Neuronal stem cell (in vitro differentiated cells): ENCODE data around the gene CDK5R1.

Source experiments
- DNase-seq: peaks from one replicate; pipeline ENCODE4 v3.0.0-alpha.2; 2013; ENCODE audit warnings: low spot score
- H2AFZ ChIP-seq: one replicate; pipeline ENCODE4 v1.6.1; 2013; ENCODE audit warnings: mild to moderate bottlenecking, low read length, inconsistent platforms
- H2AK5ac ChIP-seq: 2 replicates; pipeline ENCODE4 v1.6.1; 2013; ENCODE audit warnings: low read depth, mild to moderate bottlenecking, inconsistent platforms, low read length, moderate library complexity, mixed read lengths
- H2BK120ac ChIP-seq: 2 replicates; pipeline ENCODE4 v1.6.1; 2013; ENCODE audit warnings: low read depth, mild to moderate bottlenecking, inconsistent platforms, low read length, moderate library complexity, mixed read lengths
- H2BK12ac ChIP-seq: one replicate; pipeline ENCODE4 v1.6.1; 2013; ENCODE audit warnings: low read length, inconsistent platforms
- H2BK15ac ChIP-seq: 2 replicates; pipeline ENCODE4 v1.6.1; 2013; ENCODE audit warnings: mild to moderate bottlenecking, low read length, inconsistent platforms, mixed read lengths
- H2BK5ac ChIP-seq: one replicate; pipeline ENCODE4 v1.6.1; 2013; ENCODE audit warnings: inconsistent platforms, mild to moderate bottlenecking, low read length, moderate library complexity
- H3K14ac ChIP-seq: one replicate; pipeline ENCODE4 v1.6.1; 2013; ENCODE audit warnings: low read length, inconsistent platforms
- H3K18ac ChIP-seq: 2 replicates; pipeline ENCODE4 v1.6.1; 2013; ENCODE audit warnings: low read length, inconsistent platforms
- H3K23ac ChIP-seq: 2 replicates; pipeline ENCODE4 v1.6.1; 2013; ENCODE audit warnings: low read depth, mild to moderate bottlenecking, mixed read lengths, low read length, inconsistent platforms; ENCODE audit not compliant: poor library complexity
- H3K27ac ChIP-seq: replicated peaks from 3 replicates; pipeline ENCODE4 v1.5.1; 2013; ENCODE audit warnings: low read length, inconsistent platforms
- H3K27me3 ChIP-seq, 3 experiments: 2 replicates each; pipeline ENCODE4 v1.6.1; 2013; ENCODE audit warnings: low read length in 3 of 3, mild to moderate bottlenecking in 2 of 3, inconsistent platforms in 1 of 3, low read depth in 1 of 3, mixed read lengths in 1 of 3, moderate library complexity in 1 of 3; ENCODE audit not compliant: control insufficient read depth in 3 of 3, insufficient read depth in 3 of 3
- H3K36me3 ChIP-seq, 2 donors: replicated peaks in 1 of 2; 2 replicates each; pipeline ENCODE4 v1.6.1; 2013; ENCODE audit warnings: low read length in 2 of 2; ENCODE audit not compliant: control insufficient read depth in 2 of 2, insufficient read depth in 2 of 2
- H3K4ac ChIP-seq: 2 replicates; pipeline ENCODE4 v1.6.1; 2013; ENCODE audit warnings: inconsistent platforms, mild to moderate bottlenecking, low read length, moderate library complexity
- H3K4me1 ChIP-seq, 2 donors: 1 replicate in 1 of 2; 2 replicates in 1 of 2; pipeline ENCODE4 v1.6.1; 2013; ENCODE audit warnings: low read length in 2 of 2, low read depth in 1 of 2; ENCODE audit not compliant: control insufficient read depth in 2 of 2, insufficient read depth in 1 of 2
- H3K4me2 ChIP-seq: one replicate; pipeline ENCODE4 v1.6.1; 2013; ENCODE audit warnings: mild to moderate bottlenecking, low read length, inconsistent platforms; ENCODE audit not compliant: insufficient read depth, poor library complexity, severe bottlenecking
- H3K4me3 ChIP-seq, 2 donors: 2 replicates each; pipeline ENCODE4 v1.5.1; 2013; ENCODE audit warnings: low read length in 2 of 2, mild to moderate bottlenecking in 2 of 2, inconsistent platforms in 1 of 2, moderate library complexity in 1 of 2
- H3K79me1 ChIP-seq: one replicate; pipeline ENCODE4 v1.6.1; 2013; ENCODE audit warnings: low read depth, mild to moderate bottlenecking, inconsistent platforms, low read length, moderate library complexity
- H3K9ac ChIP-seq: one replicate; pipeline ENCODE4 v1.6.1; 2013; ENCODE audit warnings: mild to moderate bottlenecking, low read depth, low read length, inconsistent platforms; ENCODE audit not compliant: poor library complexity
- H3K9me3 ChIP-seq, 2 donors: replicated peaks in 1 of 2; 2 replicates each; pipeline versions ENCODE3 to v1.6.1; 2013; ENCODE audit warnings: low read length in 2 of 2, mild to moderate bottlenecking in 2 of 2, inconsistent platforms in 1 of 2, low read depth in 1 of 2, mixed read lengths in 1 of 2, moderate library complexity in 1 of 2; ENCODE audit not compliant: control insufficient read depth in 2 of 2, insufficient read depth in 1 of 2
- H4K8ac ChIP-seq: one replicate; pipeline ENCODE4 v1.6.1; 2013; ENCODE audit warnings: low read depth, mild to moderate bottlenecking, inconsistent platforms, low read length, moderate library complexity
- H4K91ac ChIP-seq: one replicate; pipeline ENCODE4 v1.6.1; 2013; ENCODE audit warnings: low read length, low read depth, mild to moderate bottlenecking, inconsistent platforms; ENCODE audit not compliant: poor library complexity
- WGBS, 2 donors: extraction: QIAGEN DNeasy Blood & Tissue Kit; methylation state at CpG; one replicate each; pipeline ENCODE4 v1.1.7; 2013; ENCODE audit warnings: missing lambda C conversion rate in 2 of 2, mixed read lengths in 1 of 2; ENCODE audit not compliant: insufficient read length in 2 of 2, insufficient replicate concordance in 1 of 2; ENCODE audit errors: extremely low coverage in 2 of 2; 5-methylcytosine and 5-hydroxymethylcytosine counted together

CDK5R1 gene

GRCh38 chr17:32477220-32477619 is 9.6 kb upstream of the CDK5R1 start:
- Histone ChIP-seq H4K91ac (no peak overlapping the region), H3K36me3 (peaks cover 57 to 97% of the 10 kb centered on the region in 2 donors)

GRCh38 chr17:32479074-32479617 is 7.6 kb upstream of the CDK5R1 start:
- Histone ChIP-seq H3K4me1 (peaks cover 10% of the 10 kb centered on the region in 2 donors), H3K9ac (no peak overlapping the region), H3K23ac (no peak overlapping the region), H3K4me2 (no peak overlapping the region), H3K27ac (no peak overlapping the region), H4K91ac (no peak overlapping the region), H3K18ac (no peak overlapping the region), H3K36me3 (peaks cover 54 to 89% of the 10 kb centered on the region in 2 donors), H2BK15ac (no peak overlapping the region), H3K79me1 (no peaks in the 10 kb centered on the region), H2BK5ac (no peak overlapping the region), H4K8ac (no peak overlapping the region), H3K9me3 (no peaks in the 10 kb centered on the region), H2BK120ac (no peak overlapping the region), H2BK12ac (no peak overlapping the region), H3K4me3 (no peak overlapping the region), H2AFZ (no peak overlapping the region), H3K4ac (no peak overlapping the region), H3K14ac (no peak overlapping the region), H2AK5ac (no peak overlapping the region), H3K27me3 (no peaks in the 10 kb centered on the region)
- no CpG with 5 or more reads among the region's 5 CpGs for WGBS, 2 donors
- DNase-seq: no peak

More at GRCh38 chr17:32477220-32477619, 9.6 kb upstream of the CDK5R1 start:
- H2AFZ ChIP-seq: no peak overlapping the region
- no peaks in the 10 kb centered on the region for H3K79me1 ChIP-seq
- no peak for DNase-seq
- H2BK5ac ChIP-seq: no peak overlapping the region
- H3K14ac ChIP-seq: no peak overlapping the region
- no peak overlapping the region for H3K4me2 ChIP-seq
- no peak overlapping the region for H3K4ac ChIP-seq
- H3K27me3 ChIP-seq: no peaks in the 10 kb centered on the region
- no peak overlapping the region for H3K9ac ChIP-seq
- no peak overlapping the region for H3K4me3 ChIP-seq
- no peak overlapping the region for H3K27ac ChIP-seq
- no peak overlapping the region for H2BK12ac ChIP-seq
- no CpG with 5 or more reads among the region's 8 CpGs for WGBS, 2 donors
- no peak overlapping the region for H2AK5ac ChIP-seq
- H3K18ac ChIP-seq: no peak overlapping the region
- no peak overlapping the region for H4K8ac ChIP-seq
- no peak overlapping the region for H2BK120ac ChIP-seq
- no peaks in the 10 kb centered on the region for H3K4me1 ChIP-seq
- H2BK15ac ChIP-seq: no peak overlapping the region
- no peaks in the 10 kb centered on the region for H3K9me3 ChIP-seq
- no peak overlapping the region for H3K23ac ChIP-seq

GRCh38 chr17:32481193-32481592 is 5.6 kb upstream of the CDK5R1 start:
- H2BK15ac ChIP-seq: no peak overlapping the region
- WGBS, 2 donors: no CpG with 5 or more reads among the region's 8 CpGs
- no peak overlapping the region for H2AFZ ChIP-seq
- H4K8ac ChIP-seq: no peak overlapping the region
- H3K79me1 ChIP-seq: no peaks in the 10 kb centered on the region
- no peak overlapping the region for H2BK5ac ChIP-seq
- no peak for DNase-seq
- no peak overlapping the region for H4K91ac ChIP-seq
- H2BK12ac ChIP-seq: no peak overlapping the region
- H3K4me3 ChIP-seq: no peak overlapping the region
- no peak overlapping the region for H3K14ac ChIP-seq
- H3K9ac ChIP-seq: no peak overlapping the region
- peaks cover 11 to 15% of the 10 kb centered on the region in 2 donors for H3K4me1 ChIP-seq
- no peak overlapping the region for H3K27ac ChIP-seq
- no peak overlapping the region for H2AK5ac ChIP-seq
- no peak overlapping the region for H2BK120ac ChIP-seq
- no peak overlapping the region for H3K18ac ChIP-seq
- no peak overlapping the region for H3K23ac ChIP-seq
- H3K9me3 ChIP-seq: no peaks in the 10 kb centered on the region
- peaks cover 39 to 69% of the 10 kb centered on the region in 2 donors for H3K36me3 ChIP-seq
- no peaks in the 10 kb centered on the region for H3K27me3 ChIP-seq
- H3K4ac ChIP-seq: no peak overlapping the region
- H3K4me2 ChIP-seq: no peak overlapping the region

- DNase-seq: no peak
- Histone ChIP-seq H4K8ac (no peak overlapping the region), H2AK5ac (no peak overlapping the region), H3K79me1 (peaks cover 3% of the 10 kb centered on the region), H3K9me3 (no peaks in the 10 kb centered on the region), H3K14ac (no peak overlapping the region), H2AFZ (no peak overlapping the region), H2BK15ac (no peak overlapping the region), H3K23ac (no peak overlapping the region), H3K9ac (no peak overlapping the region), H2BK5ac (no peak overlapping the region), H4K91ac (no peak overlapping the region), H3K4me3 (no peak overlapping the region), H3K27ac (no peak overlapping the region), H3K27me3 (no peaks in the 10 kb centered on the region), H2BK12ac (no peak overlapping the region), H2BK120ac (no peak overlapping the region), H3K4me2 (no peak overlapping the region), H3K4ac (no peak overlapping the region), H3K36me3 (peaks cover 29 to 54% of the 10 kb centered on the region in 2 donors), H3K4me1 (peaks cover 12 to 17% of the 10 kb centered on the region in 2 donors), H3K18ac (no peak overlapping the region)
- no CpG with 5 or more reads among the region's 11 CpGs for WGBS, 2 donors
These were observed 4.0 kb upstream of the CDK5R1 start for GRCh38 chr17:32482568-32483320.
